ENCODE measurements around the gene AXIN1.
"Not testable (repeated sequence)": the region's sequence is repeated elsewhere in the genome, so short reads cannot be mapped to it uniquely, and the experiment has no call there.

AXIN1 gene

DNA sequence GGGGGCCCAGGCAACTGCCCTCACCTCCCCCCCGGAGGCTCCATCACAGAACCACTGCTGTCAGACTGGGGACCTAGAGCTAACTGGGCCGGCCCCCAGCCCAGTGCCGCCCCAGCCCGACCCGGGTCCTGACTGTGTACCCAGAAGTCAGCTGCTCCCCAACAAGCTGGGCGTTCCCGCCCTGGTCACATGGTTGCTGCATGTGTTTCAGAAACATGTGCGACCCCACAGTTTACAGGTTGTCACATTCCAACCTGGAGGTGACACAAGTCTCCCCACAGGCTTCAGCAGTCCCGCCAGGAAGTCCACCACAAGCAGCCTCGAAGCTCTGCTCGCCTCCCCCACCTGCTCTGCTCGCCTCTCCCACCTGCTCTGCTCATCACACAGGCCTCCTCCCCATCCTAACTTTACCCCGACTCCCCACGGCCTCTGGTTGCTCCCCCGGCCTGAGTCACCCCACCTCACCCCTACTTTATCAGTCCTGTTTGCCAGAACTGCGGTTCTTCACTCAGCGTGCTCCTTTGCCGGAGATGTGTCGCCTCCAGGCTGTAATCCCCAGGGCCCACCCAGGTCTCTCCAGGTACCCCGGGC is 16.8 kb upstream of the AXIN1 start:
- no peak for DNase-seq

GRCh38 chr16:368388-369158 is 16.1 kb upstream of the AXIN1 start:
- DNase-seq: no peak

DNA sequence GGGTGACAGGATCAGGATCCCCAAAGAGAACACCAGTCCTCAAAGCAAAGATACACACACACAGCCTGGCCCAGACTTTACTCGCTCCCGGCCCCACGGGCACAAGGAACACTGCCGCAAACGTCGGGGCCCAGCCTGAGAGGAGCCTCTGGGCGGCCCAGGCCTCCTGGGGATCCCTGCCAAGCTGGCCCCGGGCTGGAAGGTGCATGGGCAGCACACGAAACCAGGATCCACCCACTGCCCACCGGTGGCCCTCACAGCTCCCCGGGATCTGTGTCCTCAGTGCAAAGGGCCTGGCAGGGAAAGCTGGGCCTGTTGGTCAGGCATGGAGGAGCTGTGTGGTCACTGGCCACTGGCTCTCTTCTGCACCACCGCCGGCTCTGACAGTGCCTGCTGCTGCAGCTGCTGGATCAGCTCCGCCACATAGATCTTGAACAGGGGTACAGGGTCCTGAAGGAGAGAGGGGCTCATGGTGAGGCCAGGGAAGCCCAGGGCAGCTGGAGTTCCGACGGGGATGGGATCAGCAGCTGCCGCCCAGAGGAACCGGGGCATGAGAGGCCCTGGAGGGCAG is 14.9 kb upstream of the AXIN1 start:
- DNase-seq: no peak

GRCh38 chr16:366476-366875 is 14.0 kb upstream of the AXIN1 start:
- DNase-seq: no peak

- no peak for DNase-seq
Measured at GRCh38 chr16:364595-365491, 12.3 kb upstream of the AXIN1 start.

DNA sequence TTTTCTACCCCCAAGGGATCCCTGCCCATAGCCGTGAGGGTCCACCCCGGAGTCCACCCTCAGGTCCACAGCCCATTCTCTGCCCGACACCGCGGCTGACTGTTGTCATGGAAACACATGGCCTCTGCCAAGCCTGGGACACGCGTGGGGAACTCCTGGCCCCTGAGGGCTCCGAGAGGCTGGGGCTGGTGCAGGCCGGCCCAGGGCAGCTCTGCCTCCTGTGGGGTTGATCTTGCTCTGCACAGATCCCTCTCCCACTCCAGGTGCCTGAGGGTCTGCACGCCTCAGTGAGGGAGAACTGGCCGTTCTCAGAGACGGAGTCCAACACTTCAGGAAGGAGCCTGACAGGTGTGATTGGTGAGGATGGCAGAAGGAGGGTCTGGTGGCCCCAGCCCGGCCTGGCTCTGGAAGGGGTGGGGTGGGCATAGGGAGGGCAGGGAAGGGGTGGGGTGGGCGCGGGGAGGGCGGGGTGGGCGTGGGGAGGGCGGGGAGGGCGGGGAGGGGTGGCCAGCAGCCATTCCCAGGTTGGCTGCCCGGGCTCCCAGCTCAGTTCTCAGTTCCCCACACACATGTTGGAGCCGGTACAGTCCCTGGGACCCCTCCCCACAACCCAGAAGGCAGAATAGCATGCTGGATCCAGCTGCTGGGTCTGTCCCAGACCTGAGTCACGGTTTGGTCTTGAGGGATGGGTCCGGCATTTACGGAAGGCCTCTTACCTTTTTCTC is 11.4 kb upstream of the AXIN1 start:
- DNase-seq: no peak

DNA sequence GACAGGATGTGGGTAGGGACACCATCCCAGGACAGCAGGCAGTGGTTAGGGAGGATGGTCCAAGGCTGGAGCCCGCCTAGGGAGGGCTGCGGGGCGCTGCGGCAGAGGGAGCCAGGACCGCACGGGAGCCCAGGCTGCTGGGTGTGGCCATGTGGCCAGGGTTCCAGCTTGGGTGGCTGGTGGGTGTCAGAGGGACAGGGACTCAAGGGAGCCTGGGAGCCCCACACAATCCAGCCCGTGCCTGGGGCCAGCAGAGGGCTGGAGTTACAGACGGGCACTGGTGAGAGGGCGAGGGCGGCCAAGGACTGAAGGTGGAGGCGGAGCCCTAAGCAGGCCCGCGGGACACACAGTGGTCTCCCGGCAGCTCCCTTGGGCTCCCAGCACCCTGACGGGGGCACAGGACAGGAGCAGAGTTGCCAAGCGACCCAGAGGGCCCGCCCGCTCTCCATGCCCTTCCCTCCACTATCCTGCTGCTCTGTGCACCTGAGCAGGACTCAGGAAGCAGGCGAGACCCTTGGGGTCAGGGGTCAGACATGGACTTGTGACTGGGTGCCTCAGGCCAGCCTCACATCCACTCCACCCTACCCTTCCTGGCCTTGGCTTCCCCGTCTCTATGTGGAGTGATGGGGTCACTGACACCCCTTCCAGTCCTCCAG is 10.7 kb upstream of the AXIN1 start:
- no peak for DNase-seq

- not testable (repeated sequence) for DNase-seq
Measured at GRCh38 chr16:362702-362999, 10.1 kb upstream of the AXIN1 start.

DNA sequence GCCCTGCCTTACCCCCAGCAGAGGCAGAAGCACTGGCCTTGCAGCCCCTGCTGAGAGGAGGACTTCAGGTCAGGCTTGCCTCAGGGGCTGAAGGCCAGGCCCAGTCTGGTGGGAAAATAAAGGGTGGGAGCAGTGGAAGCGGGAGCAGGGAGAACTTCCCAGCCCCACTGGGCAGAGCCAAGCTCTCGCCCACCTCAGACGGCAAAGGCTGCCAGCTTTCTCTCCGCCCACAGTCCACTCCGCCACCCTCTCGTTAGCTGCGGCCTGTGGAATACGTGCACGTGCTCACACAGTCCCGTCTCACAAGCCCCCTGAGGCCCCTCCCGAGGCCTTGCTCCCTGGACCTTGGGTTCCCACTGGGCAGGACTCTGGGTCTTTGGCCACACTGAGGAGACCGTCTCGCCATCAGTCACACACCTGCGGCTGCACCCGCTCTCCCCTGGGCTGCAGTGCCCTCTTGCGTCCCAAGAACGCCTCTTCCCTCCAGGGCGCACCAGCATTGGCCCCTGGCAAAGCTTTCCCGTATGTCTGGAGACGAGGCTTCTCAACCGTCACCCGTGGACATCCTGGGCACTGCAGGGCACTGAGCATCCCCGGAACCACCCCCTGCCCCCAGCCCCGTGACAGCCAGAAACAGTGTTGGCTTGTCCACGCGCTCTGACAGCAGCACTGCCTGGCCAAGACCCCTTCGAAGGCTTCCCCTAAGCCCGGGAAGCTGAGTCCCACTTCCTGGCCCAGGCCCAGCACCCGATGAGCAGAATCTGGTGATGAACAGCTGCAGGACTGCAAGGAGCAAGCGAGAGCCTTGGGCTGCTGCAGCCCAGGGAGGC is 9.6 kb upstream of the AXIN1 start:
- peak; percentile 86 for DNase-seq

GRCh38 chr16:361341-361871 is 8.9 kb upstream of the AXIN1 start:
- DNase-seq: no peak

- DNase-seq: no peak
Measured at GRCh38 chr16:360698-361336, 8.3 kb upstream of the AXIN1 start.

- peak; percentile 19 for DNase-seq
Measured at GRCh38 chr16:359871-360697, 7.6 kb upstream of the AXIN1 start.

GRCh38 chr16:359067-359763 is 6.7 kb upstream of the AXIN1 start:
- DNase-seq: no peak

GRCh38 chr16:356741-357140 is 4.2 kb upstream of the AXIN1 start:
- no peak for DNase-seq

DNA sequence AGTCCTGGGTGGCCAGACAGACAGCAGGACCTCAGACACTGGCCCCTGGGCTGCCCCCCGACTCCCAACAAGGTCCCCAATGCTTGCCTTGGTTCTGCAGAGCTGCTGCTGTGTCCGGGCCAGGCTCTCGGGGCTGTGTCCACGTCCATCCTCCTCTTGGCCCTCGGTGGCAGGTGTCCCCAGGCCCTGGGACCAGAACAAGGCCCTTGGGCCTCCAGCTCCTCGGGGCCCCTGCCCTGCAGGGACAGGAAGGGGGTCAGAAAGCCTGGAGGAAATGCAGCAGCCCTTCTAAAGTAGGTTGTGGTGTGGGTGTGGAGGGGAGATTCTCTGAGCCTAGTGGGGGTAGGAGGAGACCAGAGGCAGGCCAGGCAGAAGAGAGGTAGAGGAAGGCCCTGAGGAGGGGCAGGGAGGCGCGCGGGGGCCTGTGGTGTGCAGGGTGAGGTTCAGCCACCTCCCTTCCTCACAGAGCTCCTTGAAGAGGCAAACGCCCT is 2.5 kb upstream of the AXIN1 start:
- no peak for DNase-seq

- DNase-seq: no peak
Measured at GRCh38 chr16:354291-354881, 1.9 kb upstream of the AXIN1 start.

GRCh38 chr16:353404-354290 is 1.1 kb upstream of the AXIN1 start:
- no peak for DNase-seq
